ENCODE data around the gene RAD54L2.

The RAD54L2 gene

GRCh38 chr3:51580418-51580817 is 41.9 kb downstream of the RAD54L2 start:
- no peak for TF ChIP-seq ZFX (IDR thresholded peaks at IDR 0.05)
- no peak for TF ChIP-seq CTCF (conservative IDR thresholded peaks at IDR 0.05)
- H3K27ac ChIP-seq, result no peak overlapping the region

GRCh38 chr3:51581524-51581923 is 43.0 kb downstream of the RAD54L2 start:
- H3K27ac ChIP-seq, result no peak overlapping the region; the same call in 1 of the 2 replicates
- TF ChIP-seq ZFX (IDR thresholded peaks at IDR 0.05) (no peak), CTCF (conservative IDR thresholded peaks at IDR 0.05) (no peak)

GRCh38 chr3:51585197-51585596 is 46.7 kb downstream of the RAD54L2 start:
- TF ChIP-seq ZFX (IDR thresholded peaks at IDR 0.05), result no peak
- TF ChIP-seq CTCF (conservative IDR thresholded peaks at IDR 0.05), result no peak
- H3K27ac ChIP-seq, result no peak overlapping the region

- no peak for TF ChIP-seq CTCF (conservative IDR thresholded peaks at IDR 0.05)
- no peak for TF ChIP-seq ZFX (IDR thresholded peaks at IDR 0.05)
- no peak overlapping the region for H3K27ac ChIP-seq
These were observed 47.4 kb downstream of the RAD54L2 start for GRCh38 chr3:51585871-51586270.
